Fibroblast of pulmonary artery (primary cell): ENCODE measurements around the gene TMEM52.

Experiments used
- DNase-seq: peaks from one replicate; pipeline ENCODE4 v3.0.0-alpha.2; 2010; ENCODE audit warnings: low read depth
- H3K4me3 ChIP-seq: replicated peaks from 2 replicates; pipeline ENCODE4 v1.5.1; 2011; ENCODE audit warnings: low read depth, mild to moderate bottlenecking, control low read depth, low read length, moderate library complexity
- TF ChIP-seq, protein P1 (sequence below): IDR thresholded peaks from 2 replicates; pipeline ENCODE4 v1.5.1; 2011; ENCODE audit warnings: mild to moderate bottlenecking, control low read depth, low read length, inconsistent platforms; ENCODE audit errors: missing control alignments

Gene TMEM52

DNA sequence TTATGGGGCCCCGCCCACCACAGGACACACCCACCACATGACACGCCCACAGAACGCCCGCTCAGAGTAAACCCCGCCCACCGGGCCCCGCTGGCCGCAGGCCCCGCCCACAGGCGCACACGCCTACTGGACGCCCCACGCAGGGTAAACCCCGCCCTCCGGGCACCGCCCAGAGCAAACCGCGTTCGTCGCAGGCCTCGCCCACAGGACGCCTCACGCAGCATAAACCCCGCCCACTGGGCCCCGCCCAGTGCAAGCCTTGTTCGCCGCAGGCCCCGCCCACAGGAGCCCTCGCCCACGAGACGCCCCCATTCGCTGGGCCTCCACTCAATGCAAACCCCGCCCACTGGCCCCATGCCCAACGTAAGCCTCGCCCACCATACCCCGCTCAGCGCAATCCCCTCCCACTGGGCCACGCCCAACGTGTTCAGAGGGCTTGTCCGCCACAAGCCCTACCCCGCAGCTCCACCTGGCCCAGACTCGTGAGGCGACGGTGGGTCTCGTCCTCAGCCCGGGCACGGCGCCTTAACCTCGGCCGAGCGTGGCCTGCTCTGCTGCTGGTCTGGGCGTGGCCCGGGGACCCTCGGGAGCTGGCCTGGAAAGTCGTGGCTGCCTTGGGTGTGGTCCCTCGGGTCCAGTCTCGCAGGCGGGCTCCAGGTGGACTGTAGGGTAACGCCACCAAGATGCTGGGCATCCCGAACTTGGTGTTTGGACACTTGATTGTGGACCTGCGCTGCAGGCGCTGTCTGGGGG, 401 bp upstream of the TMEM52 start:
- H3K4me3 ChIP-seq: peak overlapping the region; percentile 45
- TF ChIP-seq, protein P1, sequence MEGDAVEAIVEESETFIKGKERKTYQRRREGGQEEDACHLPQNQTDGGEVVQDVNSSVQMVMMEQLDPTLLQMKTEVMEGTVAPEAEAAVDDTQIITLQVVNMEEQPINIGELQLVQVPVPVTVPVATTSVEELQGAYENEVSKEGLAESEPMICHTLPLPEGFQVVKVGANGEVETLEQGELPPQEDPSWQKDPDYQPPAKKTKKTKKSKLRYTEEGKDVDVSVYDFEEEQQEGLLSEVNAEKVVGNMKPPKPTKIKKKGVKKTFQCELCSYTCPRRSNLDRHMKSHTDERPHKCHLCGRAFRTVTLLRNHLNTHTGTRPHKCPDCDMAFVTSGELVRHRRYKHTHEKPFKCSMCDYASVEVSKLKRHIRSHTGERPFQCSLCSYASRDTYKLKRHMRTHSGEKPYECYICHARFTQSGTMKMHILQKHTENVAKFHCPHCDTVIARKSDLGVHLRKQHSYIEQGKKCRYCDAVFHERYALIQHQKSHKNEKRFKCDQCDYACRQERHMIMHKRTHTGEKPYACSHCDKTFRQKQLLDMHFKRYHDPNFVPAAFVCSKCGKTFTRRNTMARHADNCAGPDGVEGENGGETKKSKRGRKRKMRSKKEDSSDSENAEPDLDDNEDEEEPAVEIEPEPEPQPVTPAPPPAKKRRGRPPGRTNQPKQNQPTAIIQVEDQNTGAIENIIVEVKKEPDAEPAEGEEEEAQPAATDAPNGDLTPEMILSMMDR: no peak
- peak; percentile 97 for DNase-seq

- TF ChIP-seq, protein P1: no peak
- no peak for DNase-seq
- H3K4me3 ChIP-seq: peak overlapping the region; percentile 45
These were observed 831 bp downstream of the TMEM52 start for GRCh38 chr1:1917995-1918900.

DNA sequence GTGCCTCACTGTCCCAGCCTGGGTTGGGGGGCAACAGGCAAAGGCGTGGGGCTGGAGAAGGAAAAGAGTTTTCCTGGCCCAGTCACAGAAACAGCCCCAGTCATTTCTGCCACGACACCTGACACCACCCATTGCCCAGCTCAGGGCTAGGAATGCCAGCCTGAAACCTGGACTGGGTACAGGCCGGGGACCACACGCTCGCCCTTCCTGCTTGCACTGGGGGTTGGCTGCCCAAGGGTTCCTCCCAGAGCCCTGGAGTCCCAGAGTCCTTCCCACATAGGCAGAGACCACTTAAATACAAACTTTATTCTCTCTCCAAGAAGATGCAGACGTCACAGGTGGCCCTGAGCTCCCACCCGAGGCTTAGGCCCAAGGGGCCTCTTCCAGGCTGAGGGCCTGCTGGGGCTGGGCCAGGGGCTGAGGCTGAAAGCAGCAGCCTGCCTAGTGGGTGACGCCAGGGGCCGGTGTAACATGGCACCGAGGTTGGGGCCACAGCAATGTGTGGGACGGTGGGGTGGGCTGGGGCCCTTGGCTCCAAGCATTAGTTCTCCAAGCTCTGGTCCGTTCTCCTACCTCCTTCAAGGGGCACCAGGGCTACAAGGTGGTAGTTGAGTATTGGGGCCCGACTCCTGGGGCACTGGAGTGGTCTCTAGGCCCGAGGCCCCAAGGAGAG, 1.6 kb downstream of the TMEM52 start:
- DNase-seq: no peak
- TF ChIP-seq, protein P1: no peak
- H3K4me3 ChIP-seq: no peak overlapping the region

- DNase-seq: no peak
- TF ChIP-seq, protein P1: no peak
- no peak overlapping the region for H3K4me3 ChIP-seq
These were observed 2.2 kb downstream of the TMEM52 start for GRCh38 chr1:1916851-1917251.

DNA sequence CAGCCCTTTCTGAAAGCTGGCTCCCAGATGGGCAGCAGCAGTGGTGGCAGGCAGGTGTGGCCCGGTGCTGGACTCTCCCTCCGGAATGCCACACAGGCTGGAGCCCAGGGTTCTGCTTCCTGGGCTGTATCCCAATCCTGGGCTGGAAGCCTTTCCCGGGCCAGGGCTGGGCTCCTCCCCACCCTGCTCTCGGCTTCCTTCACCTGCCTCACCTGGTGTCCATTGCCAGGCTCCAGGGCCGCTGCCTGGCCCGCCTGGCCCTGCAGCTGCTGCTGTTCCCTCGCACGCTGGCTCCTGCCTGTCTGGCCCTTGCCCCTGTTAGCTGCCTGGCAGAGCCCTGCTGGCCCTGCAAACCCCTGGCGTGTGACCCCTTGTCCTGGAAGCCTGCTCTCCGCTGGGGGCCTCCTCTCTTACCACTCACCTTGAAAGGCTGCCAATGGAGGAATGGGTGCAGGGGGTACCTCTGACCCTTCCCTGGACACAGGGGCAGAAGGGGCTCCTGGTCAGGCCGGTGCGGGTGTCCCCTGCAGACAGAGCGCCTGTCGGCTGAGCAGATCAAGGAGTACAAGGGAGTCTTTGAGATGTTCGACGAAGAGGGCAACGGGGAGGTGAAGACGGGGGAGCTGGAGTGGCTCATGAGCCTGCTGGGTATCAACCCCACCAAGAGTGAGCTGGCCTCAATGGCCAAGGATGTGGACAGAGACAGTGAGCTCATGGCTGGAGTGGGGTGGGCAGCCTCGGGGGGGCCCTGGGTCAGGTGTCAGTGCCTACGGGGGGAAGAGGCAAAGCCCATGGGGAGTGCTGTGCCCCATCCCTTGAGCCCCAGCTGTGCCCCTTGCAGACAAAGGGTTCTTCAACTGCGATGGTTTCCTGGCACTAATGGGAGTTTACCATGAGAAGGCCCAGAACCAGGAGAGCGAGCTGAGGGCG, 2.9 kb downstream of the TMEM52 start:
- no peak overlapping the region for H3K4me3 ChIP-seq
- DNase-seq: no peak
- TF ChIP-seq, protein P1: no peak
